Retinal pigment epithelial cell (primary cell): ENCODE measurements around the gene EVPL.
A peak's percentile ranks its signal among the peaks of the same experiment; 100 is the strongest.

Experiments
- DNase-seq: peaks from one replicate; pipeline ENCODE4 v3.0.0-alpha.2; 2010; ENCODE audit warnings: low read depth
- H3K4me3 ChIP-seq: 2 replicates; pipeline ENCODE4 v1.5.1; 2011; ENCODE audit warnings: mild to moderate bottlenecking, low read length, control low read depth, moderate library complexity
- CTCF ChIP-seq: conservative IDR thresholded peaks from 2 replicates; pipeline ENCODE4 v1.5.1; 2011; ENCODE audit warnings: low read depth, low read length, control low read depth, inconsistent platforms

Gene EVPL

GRCh38 chr17:75995385-75995925, 31.7 kb downstream of the EVPL start:
- H3K4me3 ChIP-seq = no peak overlapping the region
- DNase-seq = no peak
- TF ChIP-seq CTCF = no peak

GRCh38 chr17:75994802-75995370, 32.2 kb downstream of the EVPL start:
- no peak overlapping the region for H3K4me3 ChIP-seq
- no peak for DNase-seq
- no peak for TF ChIP-seq CTCF

- no peak overlapping the region for H3K4me3 ChIP-seq
- TF ChIP-seq CTCF = no peak
- DNase-seq = no peak
Observed at GRCh38 chr17:75991396-75991795, 35.7 kb downstream of the EVPL start.

- no peak overlapping the region for H3K4me3 ChIP-seq
- no peak for DNase-seq
- TF ChIP-seq CTCF = no peak
Observed at GRCh38 chr17:75987041-75987440, 40.1 kb downstream of the EVPL start.

GRCh38 chr17:75985986-75986385, 41.1 kb downstream of the EVPL start:
- no peak overlapping the region for H3K4me3 ChIP-seq
- no peak for TF ChIP-seq CTCF
- no peak for DNase-seq

GRCh38 chr17:75983501-75984181, 43.5 kb downstream of the EVPL start:
- H3K4me3 ChIP-seq = no peak overlapping the region
- DNase-seq = peak; percentile 46
- no peak for TF ChIP-seq CTCF
